HepG2 (cell line): ENCODE measurements around the gene EMC9. TPM values are rescaled to one million over a fixed set of nuclear protein-coding genes. Genes with fewer than 3 reads are reported as not detected.

Source experiments
- ETV5 ChIP-seq: IDR thresholded peaks from 2 replicates; pipeline ENCODE4 v1.6.1; 2018; ENCODE audit warnings: missing biosample characterization, missing genetic modification reagents, inconsistent platforms, borderline replicate concordance
- KDM6A ChIP-seq: IDR thresholded peaks from 2 replicates; pipeline ENCODE4 v1.6.1; 2016; ENCODE audit warnings: low read depth
- MAFK ChIP-seq, 2 experiments: IDR thresholded peaks in 1 of 2; conservative IDR thresholded peaks in 1 of 2; 2 replicates each; pipeline ENCODE4 v1.6.1; 2011; ENCODE audit warnings: improper control_type of control experiment in 2 of 2, low read length in 2 of 2
- MATR3 ChIP-seq: sonication (generic); formaldehyde crosslinking; IDR thresholded peaks from 2 replicates; pipeline ENCODE4 v1.4.0; 2020; ENCODE audit warnings: missing genetic modification reagents
- MXI1 ChIP-seq: IDR thresholded peaks from 3 replicates; pipeline ENCODE4 v1.6.1; 2012; ENCODE audit warnings: low read depth, low read length, inconsistent platforms, borderline replicate concordance
- NBN ChIP-seq: fragments of 450-650 bp; conservative IDR thresholded peaks from 2 replicates; pipeline ENCODE4 v1.6.1; 2017
- PLRG1 ChIP-seq: fragments of 450-650 bp; conservative IDR thresholded peaks from 2 replicates; pipeline ENCODE4 v1.6.1; 2016
- PTBP1 ChIP-seq: fragments of 200-400 bp; formaldehyde crosslinking; IDR thresholded peaks from 2 replicates; pipeline ENCODE4 v1.6.1; 2018; ENCODE audit warnings: low read length, low read depth; ENCODE audit not compliant: poor library complexity, severe bottlenecking
- WIZ ChIP-seq: sonication (generic); formaldehyde crosslinking; IDR thresholded peaks from 2 replicates; pipeline ENCODE4 v1.5.1; 2020; ENCODE audit warnings: mild to moderate bottlenecking, missing genetic modification reagents
- ZBTB3 ChIP-seq: sonication (generic); formaldehyde crosslinking; IDR thresholded peaks from 2 replicates; pipeline ENCODE4 v1.4.0; 2020; ENCODE audit warnings: low read depth, mild to moderate bottlenecking, moderate library complexity, missing genetic modification reagents, borderline replicate concordance
- ZFY ChIP-seq: sonication (generic); formaldehyde crosslinking; IDR thresholded peaks from 2 replicates; pipeline ENCODE4 v1.4.0; 2020; ENCODE audit warnings: missing genetic modification reagents
- ZNF709 ChIP-seq: sonication (generic); formaldehyde crosslinking; IDR thresholded peaks from 2 replicates; pipeline ENCODE4 v1.5.0; 2020; ENCODE audit warnings: mild to moderate bottlenecking, missing genetic modification reagents
- ZNF891 ChIP-seq: sonication (generic); formaldehyde crosslinking; IDR thresholded peaks from 2 replicates; pipeline ENCODE4 v1.5.0; 2020; ENCODE audit warnings: mild to moderate bottlenecking, missing genetic modification reagents
- polyA plus RNA-seq, 8 experiments: library from polyadenylated mRNA; depleted of rRNA in 3 of 8; stranded (reverse) in 7 of 8; unstranded in 1 of 8; fragments of >200 nt; fragmentation: Illumina TruSeq in 4 of 8; extraction: Trizol in 4 of 8; gene quantifications; 2 replicates each; pipeline versions ENCODE4 v1.2.1 to v1.2.3, GENCODE V29; 2011 to 2016; ENCODE audit warnings: low read depth in 4 of 8, missing spikeins in 1 of 8, mixed read lengths in 1 of 8; ENCODE audit not compliant: insufficient read depth in 1 of 8
- total RNA-seq, 5 experiments: library from RNA; depleted of rRNA; stranded (reverse); fragments of >200 nt; fragmentation: Illumina TruSeq; extraction: Trizol; gene quantifications; 2 replicates each; pipeline ENCODE4 v1.2.3, GENCODE V29; 2016; ENCODE audit warnings: low read depth in 1 of 5
- TF ChIP-seq, protein P1 (sequence below): sonication (generic); formaldehyde crosslinking; IDR thresholded peaks from 2 replicates; pipeline ENCODE4 v1.9.0; 2022; ENCODE audit warnings: low read depth, missing genetic modification reagents
- TF ChIP-seq, protein P2 (sequence below): sonication (generic); formaldehyde crosslinking; IDR thresholded peaks from 2 replicates; pipeline ENCODE4 v1.4.0; 2020; ENCODE audit warnings: low read depth, mild to moderate bottlenecking, missing genetic modification reagents
- TF ChIP-seq, protein P3 (sequence below): sonication (generic); formaldehyde crosslinking; IDR thresholded peaks from 2 replicates; pipeline ENCODE4 v1.4.0; 2020; ENCODE audit warnings: missing genetic modification reagents
- TF ChIP-seq, protein P4 (sequence below): sonication (generic); formaldehyde crosslinking; IDR thresholded peaks from 2 replicates; pipeline ENCODE4 v1.5.0; 2020; ENCODE audit warnings: missing genetic modification reagents, mild to moderate bottlenecking, borderline replicate concordance
- TF ChIP-seq, protein P5 (sequence below): sonication (generic); formaldehyde crosslinking; IDR thresholded peaks from 2 replicates; pipeline ENCODE4 v1.8.1; 2023; ENCODE audit warnings: mild to moderate bottlenecking, inconsistent platforms, moderate library complexity, missing genetic modification reagents, borderline replicate concordance
- TF ChIP-seq, protein P6 (sequence below): sonication (generic); formaldehyde crosslinking; IDR thresholded peaks from 2 replicates; pipeline ENCODE4 v1.9.0; 2021; ENCODE audit warnings: missing genetic modification reagents, borderline replicate concordance

Gene EMC9
- total and polyA plus RNA-seq, 2 of the 13 experiments (the other 11 are each of a cell fraction or from before 2014, with no cell fraction given): 60.5 to 78.7 TPM

DNA sequence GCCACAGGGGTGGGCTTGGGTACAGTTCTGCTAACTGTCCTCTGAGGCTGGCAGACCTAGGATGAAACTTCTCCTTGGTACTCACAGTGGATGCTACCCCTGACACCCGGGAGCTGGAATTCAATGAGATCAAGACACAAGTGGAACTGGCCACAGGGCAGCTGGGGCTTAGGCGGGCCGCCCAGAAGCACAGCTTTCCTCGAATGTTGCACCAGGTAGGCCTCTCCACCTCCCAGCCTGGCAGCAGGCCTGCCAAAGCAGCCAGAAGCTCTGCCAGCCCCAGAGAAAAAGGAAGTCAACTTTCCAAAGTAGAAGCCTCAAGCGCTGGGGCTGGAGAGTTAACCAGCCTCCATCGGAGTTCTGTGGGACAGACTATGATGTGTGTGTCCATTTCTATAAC lies 24.2 kb downstream of the EMC9 start (continued):
- TF ChIP-seq, protein P1, sequence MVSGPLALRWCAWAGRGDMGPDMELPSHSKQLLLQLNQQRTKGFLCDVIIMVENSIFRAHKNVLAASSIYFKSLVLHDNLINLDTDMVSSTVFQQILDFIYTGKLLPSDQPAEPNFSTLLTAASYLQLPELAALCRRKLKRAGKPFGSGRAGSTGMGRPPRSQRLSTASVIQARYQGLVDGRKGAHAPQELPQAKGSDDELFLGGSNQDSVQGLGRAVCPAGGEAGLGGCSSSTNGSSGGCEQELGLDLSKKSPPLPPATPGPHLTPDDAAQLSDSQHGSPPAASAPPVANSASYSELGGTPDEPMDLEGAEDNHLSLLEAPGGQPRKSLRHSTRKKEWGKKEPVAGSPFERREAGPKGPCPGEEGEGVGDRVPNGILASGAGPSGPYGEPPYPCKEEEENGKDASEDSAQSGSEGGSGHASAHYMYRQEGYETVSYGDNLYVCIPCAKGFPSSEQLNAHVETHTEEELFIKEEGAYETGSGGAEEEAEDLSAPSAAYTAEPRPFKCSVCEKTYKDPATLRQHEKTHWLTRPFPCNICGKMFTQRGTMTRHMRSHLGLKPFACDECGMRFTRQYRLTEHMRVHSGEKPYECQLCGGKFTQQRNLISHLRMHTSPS: no peak
- no peak for TF ChIP-seq MXI1
- no peak for TF ChIP-seq ZNF709 (CRISPR knock-in tag)
- no peak for TF ChIP-seq ZFY (CRISPR knock-in tag)
- TF ChIP-seq MAFK (conservative IDR thresholded peaks at IDR 0.05 in 1 of 2, IDR thresholded peaks at IDR 0.05 in 1 of 2; ENCODE audit: low read length in 2 of 2): no peak
- 0 out of 2 replicates have a peak, but pooled peaks have one; percentile 15 for TF ChIP-seq WIZ
- no peak for TF ChIP-seq PLRG1
- TF ChIP-seq ETV5: no peak
- TF ChIP-seq, protein P2, sequence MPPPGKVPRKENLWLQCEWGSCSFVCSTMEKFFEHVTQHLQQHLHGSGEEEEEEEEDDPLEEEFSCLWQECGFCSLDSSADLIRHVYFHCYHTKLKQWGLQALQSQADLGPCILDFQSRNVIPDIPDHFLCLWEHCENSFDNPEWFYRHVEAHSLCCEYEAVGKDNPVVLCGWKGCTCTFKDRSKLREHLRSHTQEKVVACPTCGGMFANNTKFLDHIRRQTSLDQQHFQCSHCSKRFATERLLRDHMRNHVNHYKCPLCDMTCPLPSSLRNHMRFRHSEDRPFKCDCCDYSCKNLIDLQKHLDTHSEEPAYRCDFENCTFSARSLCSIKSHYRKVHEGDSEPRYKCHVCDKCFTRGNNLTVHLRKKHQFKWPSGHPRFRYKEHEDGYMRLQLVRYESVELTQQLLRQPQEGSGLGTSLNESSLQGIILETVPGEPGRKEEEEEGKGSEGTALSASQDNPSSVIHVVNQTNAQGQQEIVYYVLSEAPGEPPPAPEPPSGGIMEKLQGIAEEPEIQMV (CRISPR knock-in tag): no peak
- no peak for TF ChIP-seq PTBP1
- TF ChIP-seq ZBTB3 (CRISPR knock-in tag): no peak
- TF ChIP-seq, protein P3, sequence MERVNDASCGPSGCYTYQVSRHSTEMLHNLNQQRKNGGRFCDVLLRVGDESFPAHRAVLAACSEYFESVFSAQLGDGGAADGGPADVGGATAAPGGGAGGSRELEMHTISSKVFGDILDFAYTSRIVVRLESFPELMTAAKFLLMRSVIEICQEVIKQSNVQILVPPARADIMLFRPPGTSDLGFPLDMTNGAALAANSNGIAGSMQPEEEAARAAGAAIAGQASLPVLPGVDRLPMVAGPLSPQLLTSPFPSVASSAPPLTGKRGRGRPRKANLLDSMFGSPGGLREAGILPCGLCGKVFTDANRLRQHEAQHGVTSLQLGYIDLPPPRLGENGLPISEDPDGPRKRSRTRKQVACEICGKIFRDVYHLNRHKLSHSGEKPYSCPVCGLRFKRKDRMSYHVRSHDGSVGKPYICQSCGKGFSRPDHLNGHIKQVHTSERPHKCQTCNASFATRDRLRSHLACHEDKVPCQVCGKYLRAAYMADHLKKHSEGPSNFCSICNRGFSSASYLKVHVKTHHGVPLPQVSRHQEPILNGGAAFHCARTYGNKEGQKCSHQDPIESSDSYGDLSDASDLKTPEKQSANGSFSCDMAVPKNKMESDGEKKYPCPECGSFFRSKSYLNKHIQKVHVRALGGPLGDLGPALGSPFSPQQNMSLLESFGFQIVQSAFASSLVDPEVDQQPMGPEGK (CRISPR knock-in tag): no peak
- TF ChIP-seq, protein P4, sequence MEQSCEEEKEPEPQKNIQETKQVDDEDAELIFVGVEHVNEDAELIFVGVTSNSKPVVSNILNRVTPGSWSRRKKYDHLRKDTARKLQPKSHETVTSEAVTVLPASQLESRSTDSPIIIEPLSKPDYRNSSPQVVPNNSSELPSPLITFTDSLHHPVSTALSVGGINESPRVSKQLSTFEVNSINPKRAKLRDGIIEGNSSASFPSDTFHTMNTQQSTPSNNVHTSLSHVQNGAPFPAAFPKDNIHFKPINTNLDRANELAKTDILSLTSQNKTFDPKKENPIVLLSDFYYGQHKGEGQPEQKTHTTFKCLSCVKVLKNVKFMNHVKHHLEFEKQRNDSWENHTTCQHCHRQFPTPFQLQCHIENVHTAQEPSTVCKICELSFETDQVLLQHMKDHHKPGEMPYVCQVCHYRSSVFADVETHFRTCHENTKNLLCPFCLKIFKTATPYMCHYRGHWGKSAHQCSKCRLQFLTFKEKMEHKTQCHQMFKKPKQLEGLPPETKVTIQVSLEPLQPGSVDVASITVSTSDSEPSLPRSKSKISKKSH (CRISPR knock-in tag): peak; percentile 71; the same call in 1 of the 2 replicates
- TF ChIP-seq MATR3 (CRISPR knock-in tag): no peak
- no peak for TF ChIP-seq KDM6A (CRISPR knock-in tag)
- TF ChIP-seq, protein P5, sequence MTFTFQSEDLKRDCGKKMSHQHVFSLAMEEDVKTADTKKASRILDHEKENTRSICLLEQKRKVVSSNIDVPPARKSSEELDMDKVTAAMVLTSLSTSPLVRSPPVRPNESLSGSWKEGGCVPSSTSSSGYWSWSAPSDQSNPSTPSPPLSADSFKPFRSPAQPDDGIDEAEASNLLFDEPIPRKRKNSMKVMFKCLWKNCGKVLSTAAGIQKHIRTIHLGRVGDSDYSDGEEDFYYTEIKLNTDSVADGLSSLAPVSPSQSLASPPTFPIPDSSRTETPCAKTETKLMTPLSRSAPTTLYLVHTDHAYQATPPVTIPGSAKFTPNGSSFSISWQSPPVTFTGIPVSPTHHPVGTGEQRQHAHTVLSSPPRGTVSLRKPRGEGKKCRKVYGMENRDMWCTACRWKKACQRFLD: no peak
- peak; percentile 33; the same call in 1 of the 2 replicates for TF ChIP-seq ZNF891 (CRISPR knock-in tag)
- TF ChIP-seq NBN: no peak
- TF ChIP-seq, protein P6, sequence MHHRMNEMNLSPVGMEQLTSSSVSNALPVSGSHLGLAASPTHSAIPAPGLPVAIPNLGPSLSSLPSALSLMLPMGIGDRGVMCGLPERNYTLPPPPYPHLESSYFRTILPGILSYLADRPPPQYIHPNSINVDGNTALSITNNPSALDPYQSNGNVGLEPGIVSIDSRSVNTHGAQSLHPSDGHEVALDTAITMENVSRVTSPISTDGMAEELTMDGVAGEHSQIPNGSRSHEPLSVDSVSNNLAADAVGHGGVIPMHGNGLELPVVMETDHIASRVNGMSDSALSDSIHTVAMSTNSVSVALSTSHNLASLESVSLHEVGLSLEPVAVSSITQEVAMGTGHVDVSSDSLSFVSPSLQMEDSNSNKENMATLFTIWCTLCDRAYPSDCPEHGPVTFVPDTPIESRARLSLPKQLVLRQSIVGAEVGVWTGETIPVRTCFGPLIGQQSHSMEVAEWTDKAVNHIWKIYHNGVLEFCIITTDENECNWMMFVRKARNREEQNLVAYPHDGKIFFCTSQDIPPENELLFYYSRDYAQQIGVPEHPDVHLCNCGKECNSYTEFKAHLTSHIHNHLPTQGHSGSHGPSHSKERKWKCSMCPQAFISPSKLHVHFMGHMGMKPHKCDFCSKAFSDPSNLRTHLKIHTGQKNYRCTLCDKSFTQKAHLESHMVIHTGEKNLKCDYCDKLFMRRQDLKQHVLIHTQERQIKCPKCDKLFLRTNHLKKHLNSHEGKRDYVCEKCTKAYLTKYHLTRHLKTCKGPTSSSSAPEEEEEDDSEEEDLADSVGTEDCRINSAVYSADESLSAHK (CRISPR knock-in tag): no peak
